Naive thymus-derived CD8-positive, alpha-beta T cell (primary cell): ENCODE data around the gene ABCA1. TPM values are rescaled to one million over a fixed set of nuclear protein-coding genes. Genes with fewer than 3 reads are reported as not detected.
"Not testable (repeated sequence)": the region's sequence is repeated elsewhere in the genome, so short reads cannot be mapped to it uniquely, and the experiment has no call there.

Experiments used
- ATAC-seq, 2 donors: fragments of 150-1000 bp; cut with Tn5 transposase in 1 of 2; sonication (Bioruptor Pico), chemical (Tn5 transposase) in 1 of 2; 1 replicate in 1 of 2; 2 replicates in 1 of 2; pipeline ENCODE4 v1.10.0; 2021; ENCODE audit warnings: mild to moderate bottlenecking in 2 of 2, moderate library complexity in 2 of 2
- POLR2A ChIA-PET: fragments of 350-600 bp; sonication (Branson Sonifier 250); formaldehyde crosslinking; loops from one replicate; lab custom pipeline; 2021; ENCODE audit warnings: antibody characterized with exemption; lab: Charles Lee
- DNase-seq, 10 donors: peaks; one replicate each; pipeline versions ENCODE4 v3.0.0 to v3.0.0-alpha.2; 2020 to 2022
- H3K27ac Mint-ChIP-seq, 10 donors: one replicate each; pipeline ENCODE4 v1.8.0; 2020 to 2022; ENCODE audit warnings: mild to moderate bottlenecking in 10 of 10, mixed read lengths in 10 of 10, moderate library complexity in 4 of 10, inconsistent platforms in 1 of 10
- H3K27me3 Mint-ChIP-seq, 5 donors: one replicate each; pipeline ENCODE4 v1.8.0; 2021 to 2022; ENCODE audit warnings: mixed read lengths in 5 of 5
- H3K36me3 Mint-ChIP-seq, 3 donors: one replicate each; pipeline ENCODE4 v1.8.0; 2020 to 2022; ENCODE audit warnings: mixed read lengths in 3 of 3, mild to moderate bottlenecking in 2 of 3, inconsistent platforms in 1 of 3
- H3K4me1 Mint-ChIP-seq, 4 donors: one replicate each; pipeline ENCODE4 v1.8.0; 2021 to 2022; ENCODE audit warnings: mixed read lengths in 4 of 4
- H3K4me3 Mint-ChIP-seq, 10 donors: one replicate each; pipeline ENCODE4 v1.8.0; 2020 to 2022; ENCODE audit warnings: mild to moderate bottlenecking in 10 of 10, mixed read lengths in 10 of 10, moderate library complexity in 6 of 10, inconsistent platforms in 1 of 10
- H3K9me3 Mint-ChIP-seq, 9 donors: one replicate each; pipeline ENCODE4 v1.8.0; 2020 to 2022; ENCODE audit warnings: mixed read lengths in 9 of 9, mild to moderate bottlenecking in 3 of 9, inconsistent platforms in 1 of 9, moderate library complexity in 1 of 9
- polyA plus RNA-seq, 3 donors: library from polyadenylated mRNA; unstranded; fragments of 300-500 nt; fragmentation: Illumina TruSeq; gene quantifications; one replicate each; pipeline ENCODE4 v1.2.3, GENCODE V29; 2021
- total RNA-seq, 8 experiments: library from RNA in 2 of 8; stranded (reverse) in 2 of 8; gene quantifications; one replicate each; pipeline ENCODE4 v1.2.3 and lab custom pipeline; 2021 to 2026

The ABCA1 gene
- total and polyA plus RNA-seq, 5 experiments from 2014 or later: 0.13 to 0.93 (median 0.43) TPM; not detected in 1

DNA sequence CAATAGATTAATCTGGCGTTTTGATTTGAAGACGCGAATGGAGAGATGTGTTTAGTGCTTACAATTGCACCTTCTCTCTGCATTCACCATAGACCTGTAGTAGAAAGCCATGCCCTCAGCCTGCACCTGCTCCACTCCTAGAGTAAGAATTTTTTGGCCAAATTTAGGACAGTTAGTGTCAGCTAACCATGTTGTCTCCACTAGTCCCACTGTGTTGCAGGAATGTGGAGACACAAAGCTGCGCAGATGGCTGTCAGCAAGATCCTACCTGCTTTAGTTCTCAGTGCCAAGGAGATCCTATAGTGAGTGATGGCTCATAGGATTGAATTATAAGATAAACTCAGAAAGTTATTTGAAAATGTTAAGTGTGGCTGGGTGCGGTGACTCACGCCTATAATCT lies 35.1 kb upstream of the ABCA1 start:
- DNase-seq (no peak), ATAC-seq (no peak)
- H3K4me3 Mint-ChIP-seq: no peak overlapping the region
- POLR2A ChIA-PET: no interaction called here
- H3K27ac Mint-ChIP-seq: no peak overlapping the region
- H3K36me3 Mint-ChIP-seq: no peaks in the 10 kb centered on the region
- peaks cover 11 to 24% (median 15%) of the 10 kb centered on the region in 4 donors for H3K4me1 Mint-ChIP-seq
- H3K9me3 Mint-ChIP-seq: no peaks in the 10 kb centered on the region
- peaks cover 0 to 2% (median 0%) of the 10 kb centered on the region in 5 donors for H3K27me3 Mint-ChIP-seq

- no peak overlapping the region for H3K27ac Mint-ChIP-seq
- peaks cover 9 to 22% (median 13%) of the 10 kb centered on the region in 4 donors for H3K4me1 Mint-ChIP-seq
- H3K36me3 Mint-ChIP-seq: no peaks in the 10 kb centered on the region
- no peaks in the 10 kb centered on the region for H3K9me3 Mint-ChIP-seq
- peaks cover 0 to 2% (median 0%) of the 10 kb centered on the region in 5 donors for H3K27me3 Mint-ChIP-seq
- no peak overlapping the region for H3K4me3 Mint-ChIP-seq
- ATAC-seq (no peak), DNase-seq (no peak)
- POLR2A ChIA-PET: no interaction called here
Measured at GRCh38 chr9:104961701-104962359, 33.9 kb upstream of the ABCA1 start.

DNA sequence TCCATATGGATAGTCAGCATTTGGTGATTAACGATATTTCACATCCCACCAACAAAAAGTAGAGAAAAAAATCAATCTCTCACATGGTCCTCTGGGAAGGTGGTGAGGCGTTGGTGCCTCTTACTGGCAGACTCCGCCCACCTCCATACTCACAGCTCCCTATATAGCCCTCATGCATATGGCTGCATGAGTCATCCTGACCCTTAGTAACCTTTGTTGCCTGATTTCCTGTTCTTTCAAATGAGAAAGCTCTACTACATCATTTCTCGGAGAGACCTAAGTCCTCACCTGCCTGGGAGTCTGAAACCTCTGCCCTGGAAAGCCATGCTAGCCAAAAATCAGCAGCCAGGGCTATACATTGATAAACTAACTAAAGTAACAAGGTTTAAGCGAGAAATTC lies 33.3 kb upstream of the ABCA1 start:
- Mint-ChIP-seq H3K4me1 (peaks cover 9 to 22% (median 13%) of the 10 kb centered on the region in 4 donors), H3K27ac (peak overlapping the region in 1 of 10 donors; percentile 5)
- POLR2A ChIA-PET: no interaction called here

GRCh38 chr9:104960662-104961061 lies 32.7 kb upstream of the ABCA1 start:
- Mint-ChIP-seq H3K4me3 (no peak overlapping the region), H3K4me1 (peaks cover 9 to 22% (median 13%) of the 10 kb centered on the region in 4 donors), H3K36me3 (no peaks in the 10 kb centered on the region), H3K27me3 (peaks cover 0 to 2% (median 0%) of the 10 kb centered on the region in 5 donors), H3K9me3 (no peaks in the 10 kb centered on the region), H3K27ac (no peak overlapping the region)
- DNase-seq (no peak), ATAC-seq (no peak)
- POLR2A ChIA-PET: no interaction called here

More for the DNA sequence above, 33.3 kb upstream of the ABCA1 start:
- ATAC-seq (peak; percentile 70 to 94), DNase-seq (peak in 3 of 10 donors; percentile 4 to 25 (median 17))
- H3K9me3 Mint-ChIP-seq: no peaks in the 10 kb centered on the region
- H3K4me3 Mint-ChIP-seq: peak overlapping the region in 1 of 10 donors; percentile 4
- no peaks in the 10 kb centered on the region for H3K36me3 Mint-ChIP-seq
- H3K27me3 Mint-ChIP-seq: peaks cover 0 to 2% (median 0%) of the 10 kb centered on the region in 5 donors

DNA sequence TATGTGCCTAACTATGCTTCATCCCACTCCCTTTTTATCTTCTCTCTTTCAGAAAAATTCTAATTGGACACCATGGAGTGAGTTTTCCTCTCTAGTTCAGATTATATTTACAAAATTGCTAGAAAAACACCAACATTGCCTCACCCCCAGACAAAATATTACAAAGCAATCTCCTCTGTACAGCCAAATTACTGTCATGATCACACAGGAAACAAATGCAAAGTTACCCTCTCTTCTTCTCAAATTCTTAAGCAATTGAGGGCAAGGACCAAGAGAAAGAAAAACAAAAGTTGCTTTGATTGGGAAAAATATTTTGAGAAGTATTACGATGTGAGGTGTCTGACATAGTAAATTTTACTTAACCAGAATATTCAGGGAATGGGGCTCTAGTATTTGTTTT lies 30.8 kb upstream of the ABCA1 start:
- no peaks in the 10 kb centered on the region for H3K9me3 Mint-ChIP-seq
- peaks cover 9 to 22% (median 13%) of the 10 kb centered on the region in 4 donors for H3K4me1 Mint-ChIP-seq
- POLR2A ChIA-PET: no interaction called here
- no peak overlapping the region for H3K4me3 Mint-ChIP-seq
- no peak for ATAC-seq
- no peaks in the 10 kb centered on the region for H3K36me3 Mint-ChIP-seq
- peaks cover 0 to 2% (median 0%) of the 10 kb centered on the region in 5 donors for H3K27me3 Mint-ChIP-seq
- DNase-seq: no peak
- H3K27ac Mint-ChIP-seq: peak overlapping the region in 1 of 10 donors; percentile 13

DNA sequence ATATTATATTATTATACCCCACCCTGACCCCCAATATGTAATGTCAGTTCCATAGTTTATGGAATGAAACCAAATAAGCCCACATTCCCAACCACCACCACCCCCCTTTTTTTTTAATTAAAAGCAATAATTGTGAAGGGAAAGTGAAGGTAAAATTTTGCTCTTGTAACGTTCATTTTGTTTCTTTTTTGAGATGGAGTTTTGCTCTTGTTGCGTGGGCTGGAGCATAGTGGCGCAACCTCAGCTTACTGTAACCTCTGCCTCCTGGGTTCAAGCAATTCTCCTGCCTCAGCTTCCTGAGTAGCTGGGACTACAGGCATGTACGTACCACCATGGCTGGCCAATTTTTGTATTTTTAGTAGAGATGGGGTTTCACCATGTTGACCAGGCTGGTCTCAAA lies 30.1 kb upstream of the ABCA1 start:
- H3K9me3 Mint-ChIP-seq, H3K4me3 Mint-ChIP-seq, H3K27me3 Mint-ChIP-seq, H3K27ac Mint-ChIP-seq, ATAC-seq, DNase-seq, POLR2A ChIA-PET, H3K36me3 Mint-ChIP-seq: not testable (repeated sequence)
- peaks cover 9 to 22% (median 13%) of the 10 kb centered on the region in 4 donors for H3K4me1 Mint-ChIP-seq

DNA sequence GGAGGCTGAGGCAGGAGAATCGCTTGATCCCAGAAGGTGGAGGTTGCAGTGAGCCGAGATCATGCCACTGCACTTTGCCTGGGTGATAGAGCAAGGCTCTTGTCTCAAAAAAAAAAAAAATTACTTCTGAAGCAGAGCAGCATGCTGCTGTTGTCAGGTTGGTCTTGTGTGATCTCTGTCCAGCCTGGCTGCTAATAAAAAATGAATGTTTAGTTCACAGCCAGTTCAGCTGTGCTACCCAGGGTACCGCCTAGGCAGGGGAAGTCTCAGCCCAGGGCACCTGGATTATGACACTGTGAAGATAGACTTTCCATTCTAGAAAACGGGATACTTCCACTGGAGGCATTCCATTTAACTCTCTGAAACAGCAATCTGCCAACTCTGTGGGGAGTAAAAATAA lies 23.5 kb upstream of the ABCA1 start:
- POLR2A ChIA-PET: no interaction called here
- ATAC-seq (no peak), DNase-seq (no peak)
- no peak overlapping the region for H3K27ac Mint-ChIP-seq
- no peak overlapping the region for H3K4me3 Mint-ChIP-seq
- no peaks in the 10 kb centered on the region for H3K27me3 Mint-ChIP-seq
- H3K9me3 Mint-ChIP-seq: no peaks in the 10 kb centered on the region
- H3K36me3 Mint-ChIP-seq: no peaks in the 10 kb centered on the region
- no peaks in the 10 kb centered on the region for H3K4me1 Mint-ChIP-seq

- Mint-ChIP-seq H3K4me3 (no peak overlapping the region), H3K4me1 (no peaks in the 10 kb centered on the region)
Measured at GRCh38 chr9:104950838-104951237, 22.9 kb upstream of the ABCA1 start.

DNA sequence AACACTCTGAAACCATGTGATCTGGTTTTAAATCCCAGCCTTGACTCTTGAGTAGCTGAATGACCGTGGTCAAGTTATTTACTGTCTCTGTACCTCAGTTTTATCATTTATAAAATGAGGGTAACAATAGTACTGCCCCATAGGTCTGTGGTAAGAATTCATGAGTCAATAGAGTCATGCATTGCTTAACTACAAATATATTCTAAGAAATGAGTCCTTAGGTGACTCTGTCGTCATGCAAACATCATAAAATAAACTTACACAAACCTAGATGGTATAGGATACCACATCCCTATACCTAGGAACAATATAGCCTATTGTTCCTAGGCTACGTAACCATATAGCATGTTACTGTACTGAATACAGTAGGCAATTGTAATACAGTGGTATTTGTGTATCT lies 20.3 kb upstream of the ABCA1 start:
- Mint-ChIP-seq H3K27me3 (no peaks in the 10 kb centered on the region), H3K4me3 (no peak overlapping the region), H3K36me3 (no peaks in the 10 kb centered on the region), H3K27ac (no peak overlapping the region), H3K9me3 (no peaks in the 10 kb centered on the region), H3K4me1 (no peaks in the 10 kb centered on the region)
- POLR2A ChIA-PET: no interaction called here
- no peak for ATAC-seq
- no peak for DNase-seq

More at GRCh38 chr9:104950838-104951237, 22.9 kb upstream of the ABCA1 start:
- Mint-ChIP-seq H3K9me3 (no peaks in the 10 kb centered on the region), H3K36me3 (no peaks in the 10 kb centered on the region), H3K27me3 (no peaks in the 10 kb centered on the region), H3K27ac (no peak overlapping the region)
- POLR2A ChIA-PET: no interaction called here
- no peak for ATAC-seq
- no peak for DNase-seq

- POLR2A ChIA-PET: interaction anchor here (0.9 kb wide), 1 partner anchor 8 kb away, joined by 4 read pairs; no protein-coding TSS in a partner anchor
- no peaks in the 10 kb centered on the region for H3K36me3 Mint-ChIP-seq
- no peak for DNase-seq
Measured at GRCh38 chr9:104944871-104945270, 16.9 kb upstream of the ABCA1 start.

DNA sequence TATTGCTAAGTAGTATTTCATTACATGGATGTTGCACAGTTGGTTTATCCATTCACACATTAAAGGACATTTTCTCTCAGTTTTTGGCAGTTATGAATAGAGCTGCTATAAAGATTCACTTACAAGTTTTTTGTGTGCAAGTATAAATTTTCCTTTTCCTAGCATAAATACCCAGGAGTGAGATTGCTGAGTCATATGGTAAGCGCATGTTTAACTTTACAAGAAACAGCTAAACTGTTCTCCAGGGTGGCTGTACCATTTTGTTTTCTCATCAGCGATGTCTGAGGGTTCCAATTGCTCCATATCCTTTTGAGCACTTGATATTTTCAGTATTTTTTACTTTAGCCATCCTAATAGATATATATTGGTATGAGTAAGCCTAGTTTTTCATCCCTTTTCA lies 16.4 kb upstream of the ABCA1 start:
- H3K36me3 Mint-ChIP-seq: no peaks in the 10 kb centered on the region
- H3K9me3 Mint-ChIP-seq: no peaks in the 10 kb centered on the region
- no peak overlapping the region for H3K4me3 Mint-ChIP-seq
- DNase-seq: no peak
- H3K27ac Mint-ChIP-seq: no peak overlapping the region
- no peaks in the 10 kb centered on the region for H3K27me3 Mint-ChIP-seq
- ATAC-seq: no peak
- H3K4me1 Mint-ChIP-seq: no peaks in the 10 kb centered on the region
- POLR2A ChIA-PET: interaction anchor here (0.9 kb wide), 1 partner anchor 9 kb away, joined by 4 read pairs; no protein-coding TSS in a partner anchor

More at GRCh38 chr9:104944871-104945270, 16.9 kb upstream of the ABCA1 start:
- Mint-ChIP-seq H3K9me3 (no peaks in the 10 kb centered on the region), H3K4me3 (no peak overlapping the region), H3K27me3 (no peaks in the 10 kb centered on the region), H3K4me1 (no peaks in the 10 kb centered on the region), H3K27ac (no peak overlapping the region)
- no peak for ATAC-seq

DNA sequence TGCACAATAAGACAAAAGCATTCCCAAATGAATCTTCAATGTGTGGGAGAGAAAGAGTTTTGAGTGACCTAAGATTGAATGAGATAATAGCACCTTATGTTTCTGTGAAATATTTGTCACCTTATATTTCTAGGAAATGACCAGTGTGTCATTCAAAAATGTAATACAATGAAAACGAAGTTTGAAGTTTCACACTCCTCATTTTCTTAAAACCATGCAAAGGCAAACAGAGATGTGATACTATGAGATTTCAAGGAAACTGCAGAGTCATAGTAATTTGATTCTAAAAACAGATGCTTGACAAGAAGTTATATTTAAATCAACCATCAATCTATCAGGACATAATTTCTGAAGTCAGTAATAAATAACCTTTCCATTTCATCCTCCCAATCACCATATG lies 13.6 kb upstream of the ABCA1 start:
- POLR2A ChIA-PET: no interaction called here
- Mint-ChIP-seq H3K4me3 (no peak overlapping the region), H3K27me3 (no peaks in the 10 kb centered on the region), H3K27ac (no peak overlapping the region), H3K4me1 (no peaks in the 10 kb centered on the region), H3K36me3 (no peaks in the 10 kb centered on the region), H3K9me3 (no peaks in the 10 kb centered on the region)
- ATAC-seq: no peak
- no peak for DNase-seq

GRCh38 chr9:104936291-104936690 lies 8.3 kb upstream of the ABCA1 start:
- H3K36me3 Mint-ChIP-seq: no peaks in the 10 kb centered on the region
- POLR2A ChIA-PET: no interaction called here

DNA sequence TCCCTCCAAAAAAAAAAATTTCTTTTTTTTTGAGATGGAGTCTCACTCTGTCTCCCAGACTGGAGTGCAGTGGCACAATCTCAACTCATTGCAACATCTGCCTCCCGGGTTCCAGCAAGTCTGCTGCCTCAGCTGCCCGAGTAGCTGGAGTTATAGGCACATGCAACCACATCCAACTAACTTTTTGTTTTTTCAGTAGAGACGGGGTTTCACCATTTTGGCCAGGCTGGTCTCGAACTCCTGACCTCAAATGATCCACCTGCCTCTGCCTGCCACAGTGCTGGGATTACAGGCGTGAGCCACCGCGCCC lies 7.5 kb upstream of the ABCA1 start:
- not testable (repeated sequence) for H3K9me3 Mint-ChIP-seq

More at GRCh38 chr9:104936291-104936690, 8.3 kb upstream of the ABCA1 start:
- Mint-ChIP-seq H3K9me3 (no peaks in the 10 kb centered on the region), H3K4me3 (no peak overlapping the region), H3K27ac (no peak overlapping the region), H3K27me3 (no peaks in the 10 kb centered on the region), H3K4me1 (peaks cover 0 to 16% (median 6%) of the 10 kb centered on the region in 4 donors)
- ATAC-seq (no peak), DNase-seq (no peak)

More for the DNA sequence above, 7.5 kb upstream of the ABCA1 start:
- DNase-seq, ATAC-seq, H3K4me3 Mint-ChIP-seq, POLR2A ChIA-PET, H3K27me3 Mint-ChIP-seq, H3K36me3 Mint-ChIP-seq: not testable (repeated sequence)
- peaks cover 0 to 16% (median 6%) of the 10 kb centered on the region in 4 donors for H3K4me1 Mint-ChIP-seq
- H3K27ac Mint-ChIP-seq: peak overlapping the region in 1 of 10 donors; percentile 24
